ENCODE results near the gene CCDC169. TPM values are rescaled to one million over a fixed set of nuclear protein-coding genes. Genes with fewer than 3 reads are reported as not detected.

CCDC169 gene
- total and polyA plus RNA-seq, 2 donors (not counting 3 experiments of a cell fraction or from before 2014, with no cell fraction given): 1.2 to 2.5 TPM

- dilution Hi-C loops (cut with MboI; ENCODE audit: extremely low pct_ligation_motif_present, low sequenced_read_pairs) (no loop called here), intact Hi-C loops (cut with micrococcal nuclease) (no loop called here)
- no peaks in the 10 kb centered on the region for H3K9me1 ChIP-seq (replicated peaks; ENCODE audit: control insufficient read depth, extremely low read depth, insufficient read depth, low read length)
- POLR2A ChIA-PET: no interaction called here
- H4K20me1 ChIP-seq (replicated peaks; ENCODE audit: control insufficient read depth, extremely low read depth, insufficient read depth, low read length): peaks cover 2% of the 10 kb centered on the region
- BruUV-seq (replicated peaks): no TSS peak
- H2AFZ ChIP-seq (ENCODE audit: low read depth, low read length): no peak overlapping the region
- no peak overlapping the region for H3K4me3 ChIP-seq (replicated peaks in 1 of 3; ENCODE audit: insufficient read depth in 1 of 3, low read depth in 1 of 3, low read length in 3 of 3)
- H3K27ac ChIP-seq (ENCODE audit: insufficient read depth, low read depth, low read length): no peak overlapping the region
- FAIRE-seq (no peak), DNase-seq (ENCODE audit: low read depth, low spot score) (no peak)
- H3K4me1 ChIP-seq (ENCODE audit: control insufficient read depth, extremely low read depth, insufficient read depth, low read length): peaks cover 13% of the 10 kb centered on the region
- CTCF ChIA-PET: interaction anchor here (1.2 to 2.4 kb wide), 3 partner anchors 15 to 48 kb away, joined by 3 to 13 read pairs (median 5); partner anchors contain the start of gene SPART
- no peak overlapping the region for H3K4me2 ChIP-seq (ENCODE audit: insufficient read depth, low read length)
- H3K9ac ChIP-seq (replicated peaks; ENCODE audit: extremely low read depth, insufficient read depth, low read length): no peak overlapping the region
- TF ChIP-seq POLR2AphosphoS5 (IDR thresholded peaks at IDR 0.05; ENCODE audit: insufficient read depth, low read depth, low read length): no peak
- no peak for TF ChIP-seq JUN (IDR thresholded peaks at IDR 0.05; ENCODE audit: borderline replicate concordance, insufficient read depth, insufficient read length, low read depth)
- no peak for TF ChIP-seq GATA2 (IDR thresholded peaks at IDR 0.05; ENCODE audit: insufficient read depth, insufficient read length, low read depth, low read length)
- peaks cover 62% of the 10 kb centered on the region for H3K79me2 ChIP-seq (ENCODE audit: control insufficient read depth, insufficient read depth, low read length)
- H3K9me3 ChIP-seq (replicated peaks; ENCODE audit: control insufficient read depth, insufficient read depth, low read length): no peaks in the 10 kb centered on the region
- H3K36me3 ChIP-seq (ENCODE audit: control insufficient read depth in 2 of 2, extremely low read depth in 1 of 2, insufficient read depth in 2 of 2, low read length in 2 of 2): peaks cover 9 to 15% of the 10 kb centered on the region in 2 experiments
- H3K27me3 ChIP-seq (ENCODE audit: control insufficient read depth in 2 of 2, insufficient read depth in 2 of 2, low read length in 2 of 2): no peaks in the 10 kb centered on the region
These were observed 33.7 kb upstream of the CCDC169 start for GRCh38 chr13:36331280-36331679.

GRCh38 chr13:36329361-36329760, 31.7 kb upstream of the CCDC169 start:
- Histone ChIP-seq H4K20me1 (replicated peaks; ENCODE audit: control insufficient read depth, extremely low read depth, insufficient read depth, low read length) (peaks cover 2% of the 10 kb centered on the region), H3K4me2 (ENCODE audit: insufficient read depth, low read length) (no peak overlapping the region), H3K9me1 (replicated peaks; ENCODE audit: control insufficient read depth, extremely low read depth, insufficient read depth, low read length) (no peaks in the 10 kb centered on the region), H3K79me2 (ENCODE audit: control insufficient read depth, insufficient read depth, low read length) (peaks cover 47% of the 10 kb centered on the region), H3K36me3 (ENCODE audit: control insufficient read depth in 2 of 2, extremely low read depth in 1 of 2, insufficient read depth in 2 of 2, low read length in 2 of 2) (peaks cover 8 to 12% of the 10 kb centered on the region in 2 experiments), H2AFZ (ENCODE audit: low read depth, low read length) (no peak overlapping the region), H3K27me3 (ENCODE audit: control insufficient read depth in 2 of 2, insufficient read depth in 2 of 2, low read length in 2 of 2) (no peaks in the 10 kb centered on the region), H3K4me1 (ENCODE audit: control insufficient read depth, extremely low read depth, insufficient read depth, low read length) (peaks cover 13% of the 10 kb centered on the region), H3K9me3 (replicated peaks; ENCODE audit: control insufficient read depth, insufficient read depth, low read length) (no peaks in the 10 kb centered on the region), H3K4me3 (replicated peaks in 1 of 3; ENCODE audit: insufficient read depth in 1 of 3, low read depth in 1 of 3, low read length in 3 of 3) (no peak overlapping the region), H3K9ac (replicated peaks; ENCODE audit: extremely low read depth, insufficient read depth, low read length) (no peak overlapping the region), H3K27ac (ENCODE audit: insufficient read depth, low read depth, low read length) (no peak overlapping the region)
- DNase-seq (ENCODE audit: low read depth, low spot score): no peak
- CTCF ChIA-PET: interaction anchor here (1.1 to 1.6 kb wide), 4 partner anchors 9 to 407 kb away, joined by 3 to 6 read pairs (median 4); no protein-coding TSS in a partner anchor
- POLR2A ChIA-PET: no interaction called here
- dilution Hi-C loops (cut with MboI; ENCODE audit: extremely low pct_ligation_motif_present, low sequenced_read_pairs): no loop called here
- TF ChIP-seq MAX (IDR thresholded peaks at IDR 0.05; ENCODE audit: insufficient read depth, insufficient read length): no peak
- no peak for TF ChIP-seq GATA2 (IDR thresholded peaks at IDR 0.05; ENCODE audit: insufficient read depth, insufficient read length, low read depth, low read length)
- no TSS peak for BruUV-seq (replicated peaks)
- FAIRE-seq: no peak
- intact Hi-C loops (cut with micrococcal nuclease): no loop called here
